T-helper 2 cell treated with Interferon-gamma antibody and Interleukin-4, amounts not matched to agents 5 μg/mL and 100 μg/mL, for 36 hours (primary cell): Measurements from ENCODE around the gene EVA1A.

Experiments
- DNase-seq: peaks from one replicate; pipeline ENCODE4 v3.0.0; 2021; ENCODE audit warnings: low spot score
- H3K27ac Mint-ChIP-seq: one replicate; pipeline ENCODE4 v1.8.0; 2021; ENCODE audit warnings: mild to moderate bottlenecking, mixed read lengths
- H3K27me3 Mint-ChIP-seq: one replicate; pipeline ENCODE4 v1.8.0; 2021; ENCODE audit warnings: low read depth, mixed read lengths
- H3K36me3 Mint-ChIP-seq: one replicate; pipeline ENCODE4 v1.8.0; 2021; ENCODE audit warnings: low read depth, mixed read lengths
- H3K4me1 Mint-ChIP-seq: one replicate; pipeline ENCODE4 v1.8.0; 2021; ENCODE audit warnings: low read depth, mixed read lengths
- H3K4me3 Mint-ChIP-seq: one replicate; pipeline ENCODE4 v1.8.0; 2022; ENCODE audit warnings: mild to moderate bottlenecking, moderate library complexity, mixed read lengths
- H3K9me3 Mint-ChIP-seq: one replicate; pipeline ENCODE4 v1.8.0; 2021; ENCODE audit warnings: mixed read lengths

The EVA1A gene

GRCh38 chr2:75598589-75599155, 37.9 kb upstream of the EVA1A start:
- DNase-seq = no peak
- Mint-ChIP-seq H3K9me3 (no peaks in the 10 kb centered on the region), H3K4me1 (no peaks in the 10 kb centered on the region), H3K27me3 (no peaks in the 10 kb centered on the region), H3K4me3 (no peak overlapping the region), H3K36me3 (no peaks in the 10 kb centered on the region), H3K27ac (no peak overlapping the region)

- Mint-ChIP-seq H3K27ac (no peak overlapping the region), H3K36me3 (no peaks in the 10 kb centered on the region), H3K9me3 (no peaks in the 10 kb centered on the region), H3K4me1 (no peaks in the 10 kb centered on the region), H3K27me3 (peaks cover 3% of the 10 kb centered on the region), H3K4me3 (no peak overlapping the region)
- no peak for DNase-seq
Measured at GRCh38 chr2:75597949-75598348, 37.2 kb upstream of the EVA1A start.

- no peaks in the 10 kb centered on the region for H3K4me1 Mint-ChIP-seq
- peaks cover 4% of the 10 kb centered on the region for H3K27me3 Mint-ChIP-seq
- no peak overlapping the region for H3K27ac Mint-ChIP-seq
- H3K36me3 Mint-ChIP-seq = no peaks in the 10 kb centered on the region
- no peaks in the 10 kb centered on the region for H3K9me3 Mint-ChIP-seq
- no peak overlapping the region for H3K4me3 Mint-ChIP-seq
- no peak for DNase-seq
Measured at GRCh38 chr2:75596784-75597183, 36.0 kb upstream of the EVA1A start.

GRCh38 chr2:75595541-75596395, 35.0 kb upstream of the EVA1A start:
- no peaks in the 10 kb centered on the region for H3K36me3 Mint-ChIP-seq
- DNase-seq = no peak
- no peaks in the 10 kb centered on the region for H3K9me3 Mint-ChIP-seq
- H3K27ac Mint-ChIP-seq = no peak overlapping the region
- peaks cover 4% of the 10 kb centered on the region for H3K27me3 Mint-ChIP-seq
- no peak overlapping the region for H3K4me3 Mint-ChIP-seq
- no peaks in the 10 kb centered on the region for H3K4me1 Mint-ChIP-seq

- DNase-seq = no peak
- Mint-ChIP-seq H3K36me3 (no peaks in the 10 kb centered on the region), H3K27ac (no peak overlapping the region), H3K27me3 (peaks cover 4% of the 10 kb centered on the region), H3K4me3 (no peak overlapping the region), H3K4me1 (no peaks in the 10 kb centered on the region), H3K9me3 (no peaks in the 10 kb centered on the region)
Measured at GRCh38 chr2:75594596-75594995, 33.9 kb upstream of the EVA1A start.

GRCh38 chr2:75592888-75593287, 32.1 kb upstream of the EVA1A start:
- H3K27ac Mint-ChIP-seq = no peak overlapping the region
- no peaks in the 10 kb centered on the region for H3K9me3 Mint-ChIP-seq
- peaks cover 7% of the 10 kb centered on the region for H3K27me3 Mint-ChIP-seq
- no peak for DNase-seq
- no peaks in the 10 kb centered on the region for H3K36me3 Mint-ChIP-seq
- H3K4me3 Mint-ChIP-seq = no peak overlapping the region
- no peaks in the 10 kb centered on the region for H3K4me1 Mint-ChIP-seq

GRCh38 chr2:75592030-75592429, 31.3 kb upstream of the EVA1A start:
- Mint-ChIP-seq H3K9me3 (no peaks in the 10 kb centered on the region), H3K27ac (no peak overlapping the region), H3K4me3 (no peak overlapping the region), H3K4me1 (no peaks in the 10 kb centered on the region), H3K36me3 (no peaks in the 10 kb centered on the region), H3K27me3 (peaks cover 7% of the 10 kb centered on the region)
- no peak for DNase-seq

- H3K4me3 Mint-ChIP-seq = no peak overlapping the region
- H3K9me3 Mint-ChIP-seq = no peaks in the 10 kb centered on the region
- no peaks in the 10 kb centered on the region for H3K36me3 Mint-ChIP-seq
- H3K27ac Mint-ChIP-seq = no peak overlapping the region
- no peak for DNase-seq
- H3K27me3 Mint-ChIP-seq = peaks cover 10% of the 10 kb centered on the region
- H3K4me1 Mint-ChIP-seq = no peaks in the 10 kb centered on the region
Measured at GRCh38 chr2:75589391-75590105, 28.8 kb upstream of the EVA1A start.

GRCh38 chr2:75587954-75588587, 27.3 kb upstream of the EVA1A start:
- DNase-seq = no peak
- Mint-ChIP-seq H3K27me3 (peaks cover 11% of the 10 kb centered on the region), H3K27ac (no peak overlapping the region), H3K4me1 (no peaks in the 10 kb centered on the region), H3K36me3 (no peaks in the 10 kb centered on the region), H3K4me3 (no peak overlapping the region), H3K9me3 (no peaks in the 10 kb centered on the region)

GRCh38 chr2:75586971-75587370, 26.2 kb upstream of the EVA1A start:
- Mint-ChIP-seq H3K4me3 (no peak overlapping the region), H3K27me3 (peaks cover 12% of the 10 kb centered on the region), H3K36me3 (no peaks in the 10 kb centered on the region), H3K4me1 (no peaks in the 10 kb centered on the region), H3K27ac (no peak overlapping the region), H3K9me3 (no peaks in the 10 kb centered on the region)
- no peak for DNase-seq

GRCh38 chr2:75582840-75583239, 22.1 kb upstream of the EVA1A start:
- no peak overlapping the region for H3K27ac Mint-ChIP-seq
- no peak overlapping the region for H3K4me3 Mint-ChIP-seq
- no peaks in the 10 kb centered on the region for H3K9me3 Mint-ChIP-seq
- no peaks in the 10 kb centered on the region for H3K36me3 Mint-ChIP-seq
- no peaks in the 10 kb centered on the region for H3K4me1 Mint-ChIP-seq
- DNase-seq = no peak
- H3K27me3 Mint-ChIP-seq = peaks cover 16% of the 10 kb centered on the region

GRCh38 chr2:75580606-75581005, 19.9 kb upstream of the EVA1A start:
- H3K4me1 Mint-ChIP-seq = no peaks in the 10 kb centered on the region
- no peak overlapping the region for H3K27ac Mint-ChIP-seq
- no peaks in the 10 kb centered on the region for H3K9me3 Mint-ChIP-seq
- H3K27me3 Mint-ChIP-seq = peaks cover 13% of the 10 kb centered on the region
- H3K36me3 Mint-ChIP-seq = no peaks in the 10 kb centered on the region
- no peak for DNase-seq
- no peak overlapping the region for H3K4me3 Mint-ChIP-seq

GRCh38 chr2:75580156-75580555, 19.4 kb upstream of the EVA1A start:
- Mint-ChIP-seq H3K27me3 (peaks cover 13% of the 10 kb centered on the region), H3K36me3 (no peaks in the 10 kb centered on the region), H3K27ac (no peak overlapping the region), H3K9me3 (no peaks in the 10 kb centered on the region), H3K4me1 (no peaks in the 10 kb centered on the region), H3K4me3 (no peak overlapping the region)
- no peak for DNase-seq

GRCh38 chr2:75579186-75579585, 18.4 kb upstream of the EVA1A start:
- DNase-seq = no peak
- Mint-ChIP-seq H3K36me3 (no peaks in the 10 kb centered on the region), H3K27ac (no peak overlapping the region), H3K4me1 (no peaks in the 10 kb centered on the region), H3K4me3 (no peak overlapping the region), H3K9me3 (no peaks in the 10 kb centered on the region), H3K27me3 (peaks cover 13% of the 10 kb centered on the region)
